HepG2 (cell line): ENCODE measurements around the gene ATRAID. TPM values are rescaled to one million over a fixed set of nuclear protein-coding genes. Genes with fewer than 3 reads are reported as not detected.
A peak's percentile ranks its signal among the peaks of the same experiment; 100 is the strongest.

Source experiments
- AHDC1 ChIP-seq: sonication (generic); formaldehyde crosslinking; IDR thresholded peaks from 2 replicates; pipeline ENCODE4 v1.5.1; 2020; ENCODE audit warnings: mild to moderate bottlenecking, missing genetic modification reagents, borderline replicate concordance
- BORCS8-MEF2B ChIP-seq: sonication (generic); formaldehyde crosslinking; IDR thresholded peaks from 2 replicates; pipeline ENCODE4 v1.8.0; 2022; ENCODE audit warnings: mild to moderate bottlenecking, missing genetic modification reagents
- CHCHD3 ChIP-seq: sonication (generic); formaldehyde crosslinking; IDR thresholded peaks from 2 replicates; pipeline ENCODE4 v1.8.0; 2022; ENCODE audit warnings: mild to moderate bottlenecking, missing genetic modification reagents, moderate library complexity
- ETV5 ChIP-seq: IDR thresholded peaks from 2 replicates; pipeline ENCODE4 v1.6.1; 2018; ENCODE audit warnings: missing biosample characterization, missing genetic modification reagents, inconsistent platforms, borderline replicate concordance
- HCFC1 ChIP-seq: fragments of 150-350 bp; IDR thresholded peaks from 2 replicates; pipeline ENCODE4 v1.6.1; 2014; ENCODE audit warnings: low read depth, low read length
- HHEX ChIP-seq: IDR thresholded peaks from 2 replicates; pipeline ENCODE4 v1.6.1; 2016; ENCODE audit warnings: control low read depth
- HMGA1 ChIP-seq: sonication (generic); formaldehyde crosslinking; conservative IDR thresholded peaks from 2 replicates; pipeline ENCODE4 v1.4.0; 2020; ENCODE audit warnings: missing genetic modification reagents
- HOXA5 ChIP-seq: sonication (generic); formaldehyde crosslinking; IDR thresholded peaks from 2 replicates; pipeline ENCODE4 v1.4.0; 2020; ENCODE audit warnings: missing genetic modification reagents
- IKZF1 ChIP-seq: fragments of 450-650 bp; IDR thresholded peaks from 2 replicates; pipeline ENCODE4 v1.7.1; 2016
- IRF9 ChIP-seq: sonication (generic); formaldehyde crosslinking; IDR thresholded peaks from 2 replicates; pipeline ENCODE4 v1.8.0; 2022; ENCODE audit warnings: missing genetic modification reagents, mild to moderate bottlenecking, borderline replicate concordance
- IRX3 ChIP-seq: sonication (generic); formaldehyde crosslinking; IDR thresholded peaks from 2 replicates; pipeline ENCODE4 v1.8.1; 2023; ENCODE audit warnings: mild to moderate bottlenecking, low read depth, missing genetic modification reagents, borderline replicate concordance
- NCOA1 ChIP-seq: sonication (generic); formaldehyde crosslinking; IDR thresholded peaks from 2 replicates; pipeline ENCODE4 v1.9.0; 2021; ENCODE audit warnings: missing genetic modification reagents
- POLR2A ChIP-seq, 2 experiments: IDR thresholded peaks; 2 replicates each; pipeline ENCODE4 v1.6.1; 2011; ENCODE audit warnings: low read depth in 2 of 2, low read length in 2 of 2, mild to moderate bottlenecking in 1 of 2, moderate library complexity in 1 of 2; ENCODE audit not compliant: insufficient read depth in 1 of 2
- SALL1 ChIP-seq: sonication (generic); formaldehyde crosslinking; IDR thresholded peaks from 2 replicates; pipeline ENCODE4 v1.8.0; 2022; ENCODE audit warnings: mild to moderate bottlenecking, missing genetic modification reagents
- TEAD2 ChIP-seq: sonication (generic); formaldehyde crosslinking; IDR thresholded peaks from 2 replicates; pipeline ENCODE4 v1.9.0; 2021; ENCODE audit warnings: missing genetic modification reagents
- ZNF17 ChIP-seq: sonication (generic); formaldehyde crosslinking; IDR thresholded peaks from 2 replicates; pipeline ENCODE4 v1.5.0; 2020; ENCODE audit warnings: mild to moderate bottlenecking, missing genetic modification reagents
- ZNF224 ChIP-seq: sonication (generic); formaldehyde crosslinking; IDR thresholded peaks from 2 replicates; pipeline ENCODE4 v1.5.0; 2020; ENCODE audit warnings: mild to moderate bottlenecking, missing genetic modification reagents
- ZNF30 ChIP-seq: sonication (generic); formaldehyde crosslinking; IDR thresholded peaks from 2 replicates; pipeline ENCODE4 v1.5.0; 2020; ENCODE audit warnings: mild to moderate bottlenecking, missing genetic modification reagents
- ZNF317 ChIP-seq: sonication (generic); formaldehyde crosslinking; IDR thresholded peaks from 2 replicates; pipeline ENCODE4 v1.5.0; 2020; ENCODE audit warnings: mild to moderate bottlenecking, missing genetic modification reagents
- ZNF484 ChIP-seq: sonication (generic); formaldehyde crosslinking; IDR thresholded peaks from 2 replicates; pipeline ENCODE4 v1.5.1; 2020; ENCODE audit warnings: mild to moderate bottlenecking, low read depth, missing genetic modification reagents, borderline replicate concordance
- ZNF563 ChIP-seq: sonication (generic); formaldehyde crosslinking; IDR thresholded peaks from 2 replicates; pipeline ENCODE4 v1.8.0; 2022; ENCODE audit warnings: mild to moderate bottlenecking, moderate library complexity, missing genetic modification reagents
- ZNF790 ChIP-seq: sonication (generic); formaldehyde crosslinking; IDR thresholded peaks from 2 replicates; pipeline ENCODE4 v1.8.0; 2022; ENCODE audit warnings: missing genetic modification reagents, mild to moderate bottlenecking, borderline replicate concordance
- polyA plus RNA-seq, 8 experiments: library from polyadenylated mRNA; depleted of rRNA in 3 of 8; stranded (reverse) in 7 of 8; unstranded in 1 of 8; fragments of >200 nt; fragmentation: Illumina TruSeq in 4 of 8; extraction: Trizol in 4 of 8; gene quantifications; 2 replicates each; pipeline versions ENCODE4 v1.2.1 to v1.2.3, GENCODE V29; 2011 to 2016; ENCODE audit warnings: low read depth in 4 of 8, missing spikeins in 1 of 8, mixed read lengths in 1 of 8; ENCODE audit not compliant: insufficient read depth in 1 of 8
- total RNA-seq, 5 experiments: library from RNA; depleted of rRNA; stranded (reverse); fragments of >200 nt; fragmentation: Illumina TruSeq; extraction: Trizol; gene quantifications; 2 replicates each; pipeline ENCODE4 v1.2.3, GENCODE V29; 2016; ENCODE audit warnings: low read depth in 1 of 5
- TF ChIP-seq, protein P1 (sequence below): sonication (generic); formaldehyde crosslinking; IDR thresholded peaks from 2 replicates; pipeline ENCODE4 v1.5.1; 2020; ENCODE audit warnings: missing genetic modification reagents, mild to moderate bottlenecking, borderline replicate concordance
- TF ChIP-seq, protein P2 (sequence below): sonication (generic); formaldehyde crosslinking; IDR thresholded peaks from 2 replicates; pipeline ENCODE4 v1.4.0; 2020; ENCODE audit warnings: mild to moderate bottlenecking, missing genetic modification reagents

The ATRAID gene
- total and polyA plus RNA-seq, 2 of the 13 experiments (the other 11 are each of a cell fraction or from before 2014, with no cell fraction given), result 207 to 382 TPM

GRCh38 chr2:27211943-27212625 lies at the start of gene ATRAID, which contains the start of gene SLC5A6 (continued):
- TF ChIP-seq AHDC1 (CRISPR knock-in tag), result 0 out of 2 replicates have a peak, but pooled peaks have one; percentile 39
- peak; percentile 39; the same call in 1 of the 2 replicates for TF ChIP-seq ZNF317 (CRISPR knock-in tag)
- TF ChIP-seq POLR2A (IDR thresholded peaks at IDR 0.05; ENCODE audit: insufficient read depth in 1 of 2, low read depth in 2 of 2, low read length in 2 of 2), result peak; percentile 95 to 98
- no peak; the same call in 1 of the 2 replicates for TF ChIP-seq IRF9 (CRISPR knock-in tag)
- TF ChIP-seq, protein P1, sequence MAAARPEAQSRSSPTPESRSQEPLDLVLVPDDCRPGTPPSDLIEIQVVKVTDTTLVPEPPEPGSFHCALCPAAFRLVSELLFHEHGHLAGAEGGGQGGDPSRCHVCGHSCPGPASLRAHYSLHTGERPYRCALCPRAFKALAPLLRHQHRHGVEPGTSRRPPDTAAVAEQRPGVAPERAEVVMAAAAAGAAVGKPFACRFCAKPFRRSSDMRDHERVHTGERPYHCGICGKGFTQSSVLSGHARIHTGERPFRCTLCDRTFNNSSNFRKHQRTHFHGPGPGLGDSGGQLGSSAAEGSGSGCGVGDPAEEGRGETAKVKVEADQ (CRISPR knock-in tag), result peak; percentile 4; the same call in 1 of the 2 replicates
- TF ChIP-seq CHCHD3, result 0 out of 2 replicates have a peak, but pooled peaks have one; percentile 39
- no peak for TF ChIP-seq IKZF1
- TF ChIP-seq ZNF224 (CRISPR knock-in tag), result peak; percentile 98
- 0 out of 2 replicates have a peak, but pooled peaks have one; percentile 25 for TF ChIP-seq NCOA1 (CRISPR knock-in tag)
- TF ChIP-seq ZNF484 (CRISPR knock-in tag), result no peak
- TF ChIP-seq BORCS8-MEF2B (CRISPR knock-in tag), result peak; percentile 79; the same call in 1 of the 2 replicates
- 0 out of 2 replicates have a peak, but pooled peaks have one; percentile 56 for TF ChIP-seq ZNF17 (CRISPR knock-in tag)
- no peak for TF ChIP-seq HMGA1 (CRISPR knock-in tag)
- TF ChIP-seq HOXA5, result peak; percentile 86
- peak; percentile 51; the same call in 1 of the 2 replicates for TF ChIP-seq HCFC1
- TF ChIP-seq ZNF790, result peak; percentile 82; the same call in 1 of the 2 replicates
- no peak for TF ChIP-seq HHEX (CRISPR knock-in tag)
- TF ChIP-seq, protein P2, sequence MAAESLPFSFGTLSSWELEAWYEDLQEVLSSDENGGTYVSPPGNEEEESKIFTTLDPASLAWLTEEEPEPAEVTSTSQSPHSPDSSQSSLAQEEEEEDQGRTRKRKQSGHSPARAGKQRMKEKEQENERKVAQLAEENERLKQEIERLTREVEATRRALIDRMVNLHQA (CRISPR knock-in tag), result 0 out of 2 replicates have a peak, but pooled peaks have one; percentile 21
- TF ChIP-seq ZNF563 (CRISPR knock-in tag), result peak; percentile 97
- no peak for TF ChIP-seq ZNF30 (CRISPR knock-in tag)
- peak; percentile 80 for TF ChIP-seq ETV5
- TF ChIP-seq SALL1 (CRISPR knock-in tag), result peak; percentile 81
- TF ChIP-seq IRX3 (CRISPR knock-in tag), result peak; percentile 43; the same call in 1 of the 2 replicates
- TF ChIP-seq TEAD2 (CRISPR knock-in tag), result no peak
